ENCODE data around the gene GGT6.

GGT6 gene

GRCh38 chr17:4529533-4530152 is 30.7 kb downstream of the GGT6 start:
- Histone ChIP-seq H2AFZ (ENCODE audit: low read depth, low read length) (no peak overlapping the region), H3K27ac (ENCODE audit: low read length) (no peak overlapping the region), H3K79me2 (ENCODE audit: insufficient read depth, low read length) (no peaks in the 10 kb centered on the region), H4K20me1 (ENCODE audit: insufficient read depth, low read length) (0 out of 2 replicates have a peak, but pooled peaks cover 3% of the 10 kb centered on the region), H3K4me3 (ENCODE audit: low read depth in 1 of 2, low read length in 2 of 2) (no peak overlapping the region), H3K4me1 (ENCODE audit: insufficient read depth, low read length) (no peaks in the 10 kb centered on the region), H3K36me3 (ENCODE audit: insufficient read depth, low read length) (no peaks in the 10 kb centered on the region), H3K4me2 (ENCODE audit: insufficient read depth, low read length) (no peak overlapping the region), H3K9me3 (ENCODE audit: insufficient read depth, low read length, severe bottlenecking) (no peaks in the 10 kb centered on the region), H3K9ac (ENCODE audit: low read depth, low read length) (no peak overlapping the region), H3K27me3 (ENCODE audit: insufficient read depth, low read length, poor library complexity) (no peaks in the 10 kb centered on the region)
- TF ChIP-seq CTCF (IDR thresholded peaks at IDR 0.05; ENCODE audit: borderline replicate concordance, extremely low read depth, low read length, poor library complexity, severe bottlenecking) (no peak), EZH2 (IDR thresholded peaks at IDR 0.05; ENCODE audit: borderline replicate concordance, low read depth, low read length, severe bottlenecking) (no peak)
- ATAC-seq (ENCODE audit: insufficient read depth, low read depth) = no peak
- no peak for DNase-seq

GRCh38 chr17:4527566-4528125 is 32.7 kb downstream of the GGT6 start:
- no peak for DNase-seq
- H3K27ac ChIP-seq (ENCODE audit: low read length) = no peak overlapping the region
- no peak overlapping the region for H2AFZ ChIP-seq (ENCODE audit: low read depth, low read length)
- no peaks in the 10 kb centered on the region for H3K79me2 ChIP-seq (ENCODE audit: insufficient read depth, low read length)
- H4K20me1 ChIP-seq (ENCODE audit: insufficient read depth, low read length) = 0 out of 2 replicates have a peak, but pooled peaks cover 3% of the 10 kb centered on the region
- no peak overlapping the region for H3K9ac ChIP-seq (ENCODE audit: low read depth, low read length)
- no peaks in the 10 kb centered on the region for H3K27me3 ChIP-seq (ENCODE audit: insufficient read depth, low read length, poor library complexity)
- no peaks in the 10 kb centered on the region for H3K9me3 ChIP-seq (ENCODE audit: insufficient read depth, low read length, severe bottlenecking)
- no peaks in the 10 kb centered on the region for H3K4me1 ChIP-seq (ENCODE audit: insufficient read depth, low read length)
- H3K4me3 ChIP-seq (ENCODE audit: low read depth in 1 of 2, low read length in 2 of 2) = no peak overlapping the region
- H3K36me3 ChIP-seq (ENCODE audit: insufficient read depth, low read length) = no peaks in the 10 kb centered on the region
- ATAC-seq (ENCODE audit: insufficient read depth, low read depth) = no peak
- no peak overlapping the region for H3K4me2 ChIP-seq (ENCODE audit: insufficient read depth, low read length)
- TF ChIP-seq CTCF (IDR thresholded peaks at IDR 0.05; ENCODE audit: borderline replicate concordance, extremely low read depth, low read length, poor library complexity, severe bottlenecking) (no peak), EZH2 (IDR thresholded peaks at IDR 0.05; ENCODE audit: borderline replicate concordance, low read depth, low read length, severe bottlenecking) (no peak)

GRCh38 chr17:4527134-4527533 is 33.2 kb downstream of the GGT6 start:
- Histone ChIP-seq H3K36me3 (ENCODE audit: insufficient read depth, low read length) (no peaks in the 10 kb centered on the region), H3K27ac (ENCODE audit: low read length) (no peak overlapping the region), H3K4me3 (ENCODE audit: low read depth in 1 of 2, low read length in 2 of 2) (no peak overlapping the region), H3K79me2 (ENCODE audit: insufficient read depth, low read length) (no peaks in the 10 kb centered on the region), H3K4me2 (ENCODE audit: insufficient read depth, low read length) (no peak overlapping the region), H2AFZ (ENCODE audit: low read depth, low read length) (no peak overlapping the region), H3K9me3 (ENCODE audit: insufficient read depth, low read length, severe bottlenecking) (no peaks in the 10 kb centered on the region), H4K20me1 (ENCODE audit: insufficient read depth, low read length) (0 out of 2 replicates have a peak, but pooled peaks cover under 1% of the 10 kb centered on the region), H3K4me1 (ENCODE audit: insufficient read depth, low read length) (no peaks in the 10 kb centered on the region), H3K27me3 (ENCODE audit: insufficient read depth, low read length, poor library complexity) (no peaks in the 10 kb centered on the region), H3K9ac (ENCODE audit: low read depth, low read length) (no peak overlapping the region)
- ATAC-seq (ENCODE audit: insufficient read depth, low read depth) (no peak), DNase-seq (no peak)
- TF ChIP-seq CTCF (IDR thresholded peaks at IDR 0.05; ENCODE audit: borderline replicate concordance, extremely low read depth, low read length, poor library complexity, severe bottlenecking) (no peak), EZH2 (IDR thresholded peaks at IDR 0.05; ENCODE audit: borderline replicate concordance, low read depth, low read length, severe bottlenecking) (no peak)

Measured in DND-41 (cell line).